ENCODE data around the gene SERTAD1.

Gene SERTAD1, protein sequence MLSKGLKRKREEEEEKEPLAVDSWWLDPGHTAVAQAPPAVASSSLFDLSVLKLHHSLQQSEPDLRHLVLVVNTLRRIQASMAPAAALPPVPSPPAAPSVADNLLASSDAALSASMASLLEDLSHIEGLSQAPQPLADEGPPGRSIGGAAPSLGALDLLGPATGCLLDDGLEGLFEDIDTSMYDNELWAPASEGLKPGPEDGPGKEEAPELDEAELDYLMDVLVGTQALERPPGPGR

DNA sequence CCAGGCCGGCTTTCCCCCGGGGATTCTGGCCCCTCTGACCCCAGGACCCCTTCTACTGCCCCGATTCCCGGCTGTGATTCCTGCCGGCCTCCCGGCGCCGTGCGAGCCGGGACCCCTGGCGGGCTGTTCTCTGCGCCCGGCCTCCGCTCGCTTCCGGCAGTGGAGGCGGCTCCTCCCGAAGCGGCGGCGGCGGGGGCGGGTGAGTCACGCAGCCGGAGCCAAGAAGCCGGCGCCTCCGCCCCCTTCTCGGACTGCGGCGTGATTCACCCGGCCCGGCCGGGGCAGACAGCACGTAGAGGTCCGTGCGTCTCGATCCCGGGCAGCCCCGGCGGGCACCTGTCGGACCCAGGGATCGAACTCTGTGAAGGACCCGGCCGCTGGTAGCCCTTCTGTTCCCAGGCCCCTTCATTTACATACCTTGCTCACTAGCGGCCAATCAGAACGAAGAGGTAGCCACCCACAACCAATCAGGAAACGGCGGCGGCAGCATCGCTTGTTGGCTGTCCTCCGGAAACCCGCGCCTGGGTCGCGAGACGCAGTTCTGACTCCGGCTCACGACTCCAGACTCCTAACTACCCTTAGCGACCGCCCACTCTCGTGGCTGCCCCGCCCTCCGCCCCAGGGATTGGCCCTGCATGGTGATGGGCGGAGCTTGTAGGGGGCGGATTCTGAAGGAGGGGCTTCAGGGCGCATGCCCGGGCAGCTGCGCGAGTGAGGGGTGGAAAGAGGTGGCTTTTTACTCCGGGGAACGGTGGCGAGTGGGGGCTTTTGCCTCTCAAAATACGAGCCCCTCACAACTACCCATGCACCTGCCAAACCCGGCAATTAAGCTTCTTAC is at the start of gene SERTAD1:
TSS of gene SERTAD1 (minus strand) at position 543 of the 838 bp plus-strand sequence. CDS start 2,446 bp downstream, outside the sequence.
- TF ChIP-seq, protein P1, sequence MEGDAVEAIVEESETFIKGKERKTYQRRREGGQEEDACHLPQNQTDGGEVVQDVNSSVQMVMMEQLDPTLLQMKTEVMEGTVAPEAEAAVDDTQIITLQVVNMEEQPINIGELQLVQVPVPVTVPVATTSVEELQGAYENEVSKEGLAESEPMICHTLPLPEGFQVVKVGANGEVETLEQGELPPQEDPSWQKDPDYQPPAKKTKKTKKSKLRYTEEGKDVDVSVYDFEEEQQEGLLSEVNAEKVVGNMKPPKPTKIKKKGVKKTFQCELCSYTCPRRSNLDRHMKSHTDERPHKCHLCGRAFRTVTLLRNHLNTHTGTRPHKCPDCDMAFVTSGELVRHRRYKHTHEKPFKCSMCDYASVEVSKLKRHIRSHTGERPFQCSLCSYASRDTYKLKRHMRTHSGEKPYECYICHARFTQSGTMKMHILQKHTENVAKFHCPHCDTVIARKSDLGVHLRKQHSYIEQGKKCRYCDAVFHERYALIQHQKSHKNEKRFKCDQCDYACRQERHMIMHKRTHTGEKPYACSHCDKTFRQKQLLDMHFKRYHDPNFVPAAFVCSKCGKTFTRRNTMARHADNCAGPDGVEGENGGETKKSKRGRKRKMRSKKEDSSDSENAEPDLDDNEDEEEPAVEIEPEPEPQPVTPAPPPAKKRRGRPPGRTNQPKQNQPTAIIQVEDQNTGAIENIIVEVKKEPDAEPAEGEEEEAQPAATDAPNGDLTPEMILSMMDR (IDR thresholded peaks at IDR 0.05; ENCODE audit: low read length): peak; percentile 91
- no peak for TF ChIP-seq EZH2 (IDR thresholded peaks at IDR 0.05; ENCODE audit: borderline replicate concordance, low read length)
- H3K9me3 ChIP-seq (ENCODE audit: low read length): no peaks in the 10 kb centered on the region
- peak within 1 kb of the TSS; percentile 82; the same call in 1 of the 2 replicates for H2AFZ ChIP-seq (ENCODE audit: low read length)
- no peaks in the 10 kb centered on the region for H4K20me1 ChIP-seq (ENCODE audit: insufficient read depth, low read length)
- peak within 1 kb of the TSS; percentile 99 for H3K4me2 ChIP-seq (ENCODE audit: low read length)
- H3K4me1 ChIP-seq (ENCODE audit: insufficient read depth, low read length, severe bottlenecking): peaks cover 19% of the 10 kb centered on the region
- no peaks in the 10 kb centered on the region for H3K27me3 ChIP-seq (ENCODE audit: insufficient read depth, low read length)
- peaks cover 9% of the 10 kb centered on the region for H3K36me3 ChIP-seq (ENCODE audit: insufficient read depth, low read length)
- no peaks in the 10 kb centered on the region for H3F3A ChIP-seq (ENCODE audit: insufficient read depth, low read length)
- H3K9ac ChIP-seq (ENCODE audit: low read length): peak within 1 kb of the TSS; percentile 87
- H3K4me3 ChIP-seq (ENCODE audit: low read depth, low read length, poor library complexity, severe bottlenecking): peak within 1 kb of the TSS; percentile 84
- H3K27ac ChIP-seq (ENCODE audit: low read depth, low read length, poor library complexity, severe bottlenecking): peak within 1 kb of the TSS; percentile 69
- no peaks in the 10 kb centered on the region for H3K9me2 ChIP-seq (ENCODE audit: low read depth, low read length)
- peaks cover 6% of the 10 kb centered on the region; the same call in 1 of the 2 replicates for H3K79me2 ChIP-seq (ENCODE audit: insufficient read depth, low read length)

DNA sequence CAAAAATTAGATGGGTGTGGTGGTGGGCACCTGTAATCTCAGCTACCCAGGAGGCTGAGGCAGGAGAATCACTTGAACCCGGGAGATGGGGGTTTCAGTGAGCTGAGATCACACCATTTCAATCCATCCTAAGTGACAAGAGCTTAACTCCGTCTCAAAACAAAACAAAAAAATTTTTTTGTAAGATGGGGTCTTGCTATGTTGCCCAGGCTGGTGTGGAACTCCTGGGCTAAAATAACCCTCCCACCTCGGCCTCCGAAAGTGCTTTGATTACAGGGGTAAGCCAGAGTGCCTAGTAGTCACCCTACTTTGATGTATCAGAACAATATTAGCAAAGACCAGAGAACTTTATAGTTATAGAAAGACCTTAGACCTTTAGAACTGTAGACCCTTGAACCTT is 48.9 kb upstream of the SERTAD1 start:
- Histone ChIP-seq H3K4me1 (ENCODE audit: insufficient read depth, low read length, severe bottlenecking) (no peaks in the 10 kb centered on the region), H3K27ac (ENCODE audit: low read depth, low read length, poor library complexity, severe bottlenecking) (no peak overlapping the region), H3K9me3 (ENCODE audit: low read length) (no peaks in the 10 kb centered on the region), H3K9me2 (ENCODE audit: low read depth, low read length) (no peaks in the 10 kb centered on the region), H3K4me2 (ENCODE audit: low read length) (no peak overlapping the region), H4K20me1 (ENCODE audit: insufficient read depth, low read length) (no peaks in the 10 kb centered on the region), H3K79me2 (ENCODE audit: insufficient read depth, low read length) (no peaks in the 10 kb centered on the region), H3K27me3 (ENCODE audit: insufficient read depth, low read length) (0 out of 2 replicates have a peak, but pooled peaks cover 6% of the 10 kb centered on the region), H3K4me3 (ENCODE audit: low read depth, low read length, poor library complexity, severe bottlenecking) (no peak overlapping the region), H3K36me3 (ENCODE audit: insufficient read depth, low read length) (no peaks in the 10 kb centered on the region), H2AFZ (ENCODE audit: low read length) (no peak overlapping the region), H3K9ac (ENCODE audit: low read length) (no peak overlapping the region), H3F3A (ENCODE audit: insufficient read depth, low read length) (no peaks in the 10 kb centered on the region)
- TF ChIP-seq EZH2 (IDR thresholded peaks at IDR 0.05; ENCODE audit: borderline replicate concordance, low read length): no peak
- TF ChIP-seq, protein P1 (IDR thresholded peaks at IDR 0.05; ENCODE audit: low read length): no peak

DNA sequence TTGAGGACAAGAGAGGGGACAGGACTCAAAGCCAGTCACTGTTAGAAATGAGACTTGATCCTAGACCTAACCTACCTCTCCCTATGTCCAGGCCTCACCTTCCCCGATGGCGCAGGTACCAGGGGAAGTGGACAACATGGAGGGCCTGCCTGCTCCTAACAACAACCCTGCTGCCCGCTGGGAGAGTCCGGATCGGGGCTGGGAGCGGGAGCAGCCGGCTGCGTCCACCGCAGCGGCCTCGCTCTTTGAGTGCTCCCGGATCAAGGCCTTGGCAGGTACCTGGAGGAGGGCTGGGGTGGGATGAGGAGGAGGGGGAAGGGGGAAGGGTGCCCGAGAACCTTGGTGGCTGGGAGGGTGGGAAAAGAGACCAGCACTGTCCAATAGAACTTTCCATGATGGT is 46.7 kb upstream of the SERTAD1 start:
- H3K4me3 ChIP-seq (ENCODE audit: low read depth, low read length, poor library complexity, severe bottlenecking): no peak overlapping the region

More for the DNA sequence above, 46.7 kb upstream of the SERTAD1 start:
- TF ChIP-seq, protein P1 (IDR thresholded peaks at IDR 0.05; ENCODE audit: low read length): no peak
- no peak for TF ChIP-seq EZH2 (IDR thresholded peaks at IDR 0.05; ENCODE audit: borderline replicate concordance, low read length)
- Histone ChIP-seq H3F3A (ENCODE audit: insufficient read depth, low read length) (no peaks in the 10 kb centered on the region), H3K4me1 (ENCODE audit: insufficient read depth, low read length, severe bottlenecking) (no peaks in the 10 kb centered on the region), H3K27ac (ENCODE audit: low read depth, low read length, poor library complexity, severe bottlenecking) (no peak overlapping the region), H3K9me2 (ENCODE audit: low read depth, low read length) (no peaks in the 10 kb centered on the region), H3K79me2 (ENCODE audit: insufficient read depth, low read length) (no peaks in the 10 kb centered on the region), H3K9ac (ENCODE audit: low read length) (no peak overlapping the region), H2AFZ (ENCODE audit: low read length) (no peak overlapping the region), H4K20me1 (ENCODE audit: insufficient read depth, low read length) (no peaks in the 10 kb centered on the region), H3K4me2 (ENCODE audit: low read length) (no peak overlapping the region), H3K36me3 (ENCODE audit: insufficient read depth, low read length) (no peaks in the 10 kb centered on the region), H3K9me3 (ENCODE audit: low read length) (no peaks in the 10 kb centered on the region), H3K27me3 (ENCODE audit: insufficient read depth, low read length) (peaks cover 8% of the 10 kb centered on the region; the same call in 1 of the 2 replicates)

Measured in OCI-LY1 (cell line).